Measurements from ENCODE around the gene BSND.

BSND gene

DNA sequence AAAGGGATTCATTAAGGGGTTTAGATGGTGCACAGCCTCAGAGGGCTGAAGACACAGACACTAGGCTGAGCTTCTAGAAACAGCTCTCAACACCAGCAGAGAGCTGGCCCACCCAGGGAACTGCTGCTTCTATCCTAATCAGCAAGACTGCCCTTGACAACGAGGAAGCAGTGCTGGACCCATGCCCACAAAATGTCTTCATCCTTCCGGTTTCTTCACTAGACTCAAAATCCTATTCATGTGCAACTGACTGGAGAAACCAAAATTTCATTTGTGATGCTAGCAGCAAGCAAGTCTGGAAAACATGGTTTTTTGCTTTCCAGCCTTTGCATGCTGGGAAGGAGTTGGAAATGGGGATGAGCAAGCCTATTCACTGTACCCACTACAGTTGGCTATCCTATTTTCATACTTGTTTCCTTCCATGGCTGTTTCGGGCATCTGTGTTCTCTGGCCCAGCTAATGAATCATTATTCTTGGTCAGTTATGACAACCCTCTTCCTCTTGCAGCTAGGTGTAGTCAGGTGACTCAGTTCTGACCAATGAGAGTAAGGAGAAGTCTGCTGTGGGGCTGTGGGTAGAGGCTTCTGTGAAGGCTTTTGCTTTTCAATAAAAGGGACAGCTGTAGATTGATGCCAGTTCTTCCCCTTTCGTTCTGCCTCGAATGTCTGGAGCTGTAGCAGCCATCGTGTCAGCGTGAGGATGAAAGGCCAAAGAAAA, 33.0 kb upstream of the BSND start:
- Histone ChIP-seq H3K9ac (ENCODE audit: low read length) (no peak overlapping the region), H3K27me3 (ENCODE audit: control insufficient read depth, insufficient read depth, low read length) (no peaks in the 10 kb centered on the region), H3K36me3 (ENCODE audit: control insufficient read depth, insufficient read depth, low read length) (no peaks in the 10 kb centered on the region), H3K27ac (ENCODE audit: low read depth, low read length) (no peak overlapping the region), H3K4me1 (ENCODE audit: control insufficient read depth, insufficient read depth, low read length) (no peaks in the 10 kb centered on the region), H3K4me3 (ENCODE audit: low read length) (no peak overlapping the region)

DNA sequence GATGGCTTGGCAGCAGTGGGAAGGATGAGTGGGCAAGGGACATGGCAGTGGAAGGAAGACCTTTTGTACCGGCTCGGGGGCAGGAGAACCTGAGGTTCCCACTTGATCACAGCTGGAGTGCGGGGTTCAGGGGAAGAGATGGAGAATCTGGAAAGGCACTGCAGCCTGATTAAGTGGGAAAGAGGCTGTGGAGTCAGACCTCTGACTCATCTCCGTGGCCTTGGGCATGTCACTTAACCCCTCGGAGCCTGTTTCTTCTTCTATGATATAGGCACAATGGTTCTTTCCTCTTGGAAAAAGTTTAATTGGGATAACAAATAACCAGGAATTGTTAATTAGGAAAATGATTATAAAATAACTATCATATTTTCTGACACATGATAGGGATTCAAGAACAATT, 31.4 kb upstream of the BSND start:
- Histone ChIP-seq H3K9ac (ENCODE audit: low read length) (no peak overlapping the region), H3K36me3 (ENCODE audit: control insufficient read depth, insufficient read depth, low read length) (no peaks in the 10 kb centered on the region), H3K4me1 (ENCODE audit: control insufficient read depth, insufficient read depth, low read length) (no peaks in the 10 kb centered on the region), H3K4me3 (ENCODE audit: low read length) (no peak overlapping the region), H3K27ac (ENCODE audit: low read depth, low read length) (no peak overlapping the region), H3K27me3 (ENCODE audit: control insufficient read depth, insufficient read depth, low read length) (no peaks in the 10 kb centered on the region)

DNA sequence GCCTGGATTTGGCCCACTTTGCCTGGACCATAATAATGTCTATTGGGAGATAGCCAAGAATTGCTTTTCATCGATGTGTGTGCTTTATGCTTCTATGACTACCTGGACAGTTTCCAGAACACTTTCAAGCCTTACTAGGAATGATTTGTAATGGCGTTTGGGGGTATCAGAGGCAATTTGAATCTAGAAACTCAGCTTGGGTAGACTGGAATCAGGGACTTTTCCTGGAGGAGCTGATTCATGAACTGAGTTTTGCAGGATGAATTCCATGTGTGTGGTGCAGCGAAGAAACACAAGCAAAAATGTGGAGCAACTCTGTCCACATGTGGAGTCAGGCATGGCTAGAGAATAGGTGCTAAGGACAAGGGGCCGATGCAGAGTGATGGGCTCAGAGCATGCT, 30.2 kb upstream of the BSND start:
- H3K27me3 ChIP-seq (ENCODE audit: control insufficient read depth, insufficient read depth, low read length): no peaks in the 10 kb centered on the region
- H3K27ac ChIP-seq (ENCODE audit: low read depth, low read length): no peak overlapping the region

DNA sequence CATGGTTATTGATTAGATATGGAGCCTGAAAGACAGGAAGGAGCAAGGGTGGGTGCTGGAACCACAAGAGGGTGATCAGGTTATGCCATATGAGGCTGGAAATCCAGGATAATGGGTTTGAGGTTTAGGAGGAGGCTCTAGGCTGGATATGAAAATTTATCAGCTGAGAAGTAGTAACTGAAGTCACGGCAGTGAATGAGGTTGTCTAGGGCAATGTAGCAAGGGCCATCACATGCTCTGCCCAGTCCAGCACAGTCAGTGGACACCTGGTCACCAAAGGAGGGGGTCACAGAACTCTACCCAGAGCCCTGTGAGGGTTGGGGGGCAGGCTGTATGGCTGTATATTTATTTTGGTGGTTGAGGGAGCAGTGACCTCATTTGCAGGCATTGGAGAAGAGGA, 28.9 kb upstream of the BSND start:
- Histone ChIP-seq H3K4me3 (ENCODE audit: low read length) (no peak overlapping the region), H3K4me1 (ENCODE audit: control insufficient read depth, insufficient read depth, low read length) (no peaks in the 10 kb centered on the region), H3K9ac (ENCODE audit: low read length) (no peak overlapping the region), H3K27me3 (ENCODE audit: control insufficient read depth, insufficient read depth, low read length) (no peaks in the 10 kb centered on the region), H3K27ac (ENCODE audit: low read depth, low read length) (no peak overlapping the region), H3K36me3 (ENCODE audit: control insufficient read depth, insufficient read depth, low read length) (no peaks in the 10 kb centered on the region)

More for the DNA sequence above, 30.2 kb upstream of the BSND start:
- H3K36me3 ChIP-seq (ENCODE audit: control insufficient read depth, insufficient read depth, low read length): no peaks in the 10 kb centered on the region
- H3K4me1 ChIP-seq (ENCODE audit: control insufficient read depth, insufficient read depth, low read length): no peaks in the 10 kb centered on the region
- no peak overlapping the region for H3K9ac ChIP-seq (ENCODE audit: low read length)
- H3K4me3 ChIP-seq (ENCODE audit: low read length): no peak overlapping the region

GRCh38 chr1:54970901-54971300, 27.8 kb upstream of the BSND start:
- Histone ChIP-seq H3K27me3 (ENCODE audit: control insufficient read depth, insufficient read depth, low read length) (no peaks in the 10 kb centered on the region), H3K27ac (ENCODE audit: low read depth, low read length) (no peak overlapping the region), H3K4me1 (ENCODE audit: control insufficient read depth, insufficient read depth, low read length) (no peaks in the 10 kb centered on the region), H3K9ac (ENCODE audit: low read length) (no peak overlapping the region), H3K4me3 (ENCODE audit: low read length) (no peak overlapping the region), H3K36me3 (ENCODE audit: control insufficient read depth, insufficient read depth, low read length) (no peaks in the 10 kb centered on the region)

DNA sequence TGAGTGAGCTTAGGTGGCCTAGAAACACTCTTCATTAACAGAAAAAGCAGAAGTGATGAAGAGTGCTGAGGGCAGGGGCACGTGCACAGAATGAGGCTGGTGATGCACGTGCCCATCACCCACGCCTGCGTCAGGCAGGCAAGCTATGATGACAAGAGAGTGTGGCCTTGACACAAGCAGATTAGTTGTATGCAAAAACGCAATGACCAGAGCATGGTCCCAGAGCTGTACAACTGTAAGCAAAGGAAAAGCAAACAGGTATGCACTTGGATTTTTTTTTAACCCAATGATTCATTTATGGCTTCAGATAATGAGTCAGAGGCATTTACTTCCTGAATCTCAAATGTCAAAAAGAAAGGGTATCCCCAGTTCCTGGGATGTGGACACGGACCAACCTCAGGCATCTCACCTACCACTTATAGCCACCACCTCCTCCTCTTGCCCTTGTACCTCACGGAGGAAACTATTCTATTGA, 27.4 kb upstream of the BSND start:
- Histone ChIP-seq H3K9ac (ENCODE audit: low read length) (no peak overlapping the region), H3K4me3 (ENCODE audit: low read length) (no peak overlapping the region), H3K27ac (ENCODE audit: low read depth, low read length) (no peak overlapping the region), H3K36me3 (ENCODE audit: control insufficient read depth, insufficient read depth, low read length) (no peaks in the 10 kb centered on the region), H3K27me3 (ENCODE audit: control insufficient read depth, insufficient read depth, low read length) (no peaks in the 10 kb centered on the region), H3K4me1 (ENCODE audit: control insufficient read depth, insufficient read depth, low read length) (no peaks in the 10 kb centered on the region)

DNA sequence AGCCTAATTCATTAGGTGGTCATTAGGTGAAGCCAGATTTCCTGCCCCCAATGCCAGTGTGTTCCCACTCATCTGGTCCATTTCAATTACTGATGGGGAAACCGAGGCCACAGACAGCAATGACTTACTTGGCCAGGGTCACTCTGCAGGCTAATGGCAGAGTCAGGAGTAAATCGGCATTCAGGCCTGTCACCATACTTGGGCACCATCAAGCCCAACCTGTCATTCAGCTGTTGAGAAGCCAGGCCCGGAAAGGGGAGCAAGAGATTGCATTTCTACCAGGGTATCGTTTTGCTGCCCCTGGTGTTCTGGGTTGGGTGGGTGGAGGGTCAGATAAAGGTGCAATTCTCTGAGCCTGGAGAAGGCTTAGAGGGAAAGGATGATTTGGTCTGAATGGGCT, 26.3 kb upstream of the BSND start:
- Histone ChIP-seq H3K4me1 (ENCODE audit: control insufficient read depth, insufficient read depth, low read length) (no peaks in the 10 kb centered on the region), H3K27me3 (ENCODE audit: control insufficient read depth, insufficient read depth, low read length) (no peaks in the 10 kb centered on the region), H3K9ac (ENCODE audit: low read length) (no peak overlapping the region), H3K36me3 (ENCODE audit: control insufficient read depth, insufficient read depth, low read length) (no peaks in the 10 kb centered on the region), H3K4me3 (ENCODE audit: low read length) (no peak overlapping the region), H3K27ac (ENCODE audit: low read depth, low read length) (no peak overlapping the region)

- Histone ChIP-seq H3K36me3 (ENCODE audit: control insufficient read depth, insufficient read depth, low read length) (no peaks in the 10 kb centered on the region), H3K9ac (ENCODE audit: low read length) (no peak overlapping the region), H3K4me3 (ENCODE audit: low read length) (no peak overlapping the region), H3K27ac (ENCODE audit: low read depth, low read length) (no peak overlapping the region), H3K27me3 (ENCODE audit: control insufficient read depth, insufficient read depth, low read length) (no peaks in the 10 kb centered on the region), H3K4me1 (ENCODE audit: control insufficient read depth, insufficient read depth, low read length) (no peaks in the 10 kb centered on the region)
Measured at GRCh38 chr1:54973205-54973921, 25.4 kb upstream of the BSND start.

DNA sequence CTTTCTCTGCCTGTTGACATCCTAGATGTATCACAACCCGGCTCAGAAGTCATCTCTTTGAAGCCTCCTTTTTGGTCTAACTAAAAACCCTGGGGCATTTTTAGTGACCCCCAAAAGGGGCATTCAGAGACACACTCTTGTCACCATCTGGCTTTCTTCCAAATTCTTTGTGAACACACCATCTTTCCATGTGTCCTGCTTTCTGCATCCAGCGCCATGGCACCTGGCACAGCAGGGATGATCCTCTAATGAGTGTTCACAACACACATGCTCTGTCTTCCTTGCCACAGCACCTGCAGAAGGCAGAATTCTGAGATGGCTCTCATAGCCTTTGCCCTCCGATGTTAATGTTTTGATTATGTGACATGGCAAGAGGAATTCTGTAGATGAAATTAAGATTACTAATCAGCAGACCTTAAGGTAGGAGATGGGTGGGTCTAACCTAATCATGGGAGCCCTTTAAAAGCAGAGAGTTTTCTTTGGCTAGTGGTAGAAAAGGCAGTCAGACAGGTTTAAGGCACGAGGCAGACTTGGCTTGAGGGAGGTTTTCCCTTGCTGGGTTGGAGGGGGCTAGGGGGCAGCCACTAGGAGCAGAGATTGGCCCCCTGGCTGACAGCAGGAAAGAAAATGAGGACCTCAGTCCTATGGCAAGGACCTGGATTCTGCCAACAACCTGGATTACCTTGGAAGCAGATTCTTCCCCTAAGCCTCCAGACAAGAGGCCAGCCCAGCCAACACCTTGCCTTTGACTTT, 23.2 kb upstream of the BSND start:
- Histone ChIP-seq H3K27me3 (ENCODE audit: control insufficient read depth, insufficient read depth, low read length) (peaks cover 10% of the 10 kb centered on the region), H3K4me3 (ENCODE audit: low read length) (no peak overlapping the region), H3K9ac (ENCODE audit: low read length) (no peak overlapping the region), H3K4me1 (ENCODE audit: control insufficient read depth, insufficient read depth, low read length) (no peaks in the 10 kb centered on the region), H3K27ac (ENCODE audit: low read depth, low read length) (no peak overlapping the region), H3K36me3 (ENCODE audit: control insufficient read depth, insufficient read depth, low read length) (no peaks in the 10 kb centered on the region)

DNA sequence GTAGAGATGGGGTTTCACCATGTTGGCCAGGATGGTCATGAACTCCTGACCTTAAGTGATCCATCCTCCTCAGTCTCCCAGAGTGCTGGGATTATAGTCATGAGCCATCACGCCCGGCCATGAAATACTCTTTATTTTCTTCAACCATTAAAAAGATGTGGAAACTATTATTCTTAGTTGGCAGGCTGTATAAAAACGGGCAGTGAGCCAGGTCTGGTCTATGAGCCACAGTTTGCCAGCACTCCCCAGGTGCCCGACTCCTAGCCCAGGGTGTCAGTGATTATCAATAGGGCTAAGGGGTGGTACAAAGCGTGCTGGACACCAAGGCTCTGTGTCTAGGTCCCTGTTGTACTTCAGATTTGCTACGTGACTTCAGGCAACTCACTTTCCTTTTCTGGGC, 22.0 kb upstream of the BSND start:
- H3K36me3 ChIP-seq (ENCODE audit: control insufficient read depth, insufficient read depth, low read length): no peaks in the 10 kb centered on the region
- no peak overlapping the region for H3K4me3 ChIP-seq (ENCODE audit: low read length)
- no peak overlapping the region for H3K9ac ChIP-seq (ENCODE audit: low read length)
- H3K4me1 ChIP-seq (ENCODE audit: control insufficient read depth, insufficient read depth, low read length): no peaks in the 10 kb centered on the region
- peaks cover 10% of the 10 kb centered on the region for H3K27me3 ChIP-seq (ENCODE audit: control insufficient read depth, insufficient read depth, low read length)
- no peak overlapping the region for H3K27ac ChIP-seq (ENCODE audit: low read depth, low read length)

- H3K27ac ChIP-seq (ENCODE audit: low read depth, low read length): no peak overlapping the region
- H3K9ac ChIP-seq (ENCODE audit: low read length): no peak overlapping the region
- no peak overlapping the region for H3K4me3 ChIP-seq (ENCODE audit: low read length)
- peaks cover 10% of the 10 kb centered on the region for H3K27me3 ChIP-seq (ENCODE audit: control insufficient read depth, insufficient read depth, low read length)
- H3K36me3 ChIP-seq (ENCODE audit: control insufficient read depth, insufficient read depth, low read length): no peaks in the 10 kb centered on the region
- H3K4me1 ChIP-seq (ENCODE audit: control insufficient read depth, insufficient read depth, low read length): no peaks in the 10 kb centered on the region
Measured at GRCh38 chr1:54977533-54978297, 21.0 kb upstream of the BSND start.
